Measurements from ENCODE around the gene SERINC5. TPM values are rescaled to one million over a fixed set of nuclear protein-coding genes. Genes with fewer than 3 reads are reported as not detected.

SERINC5 gene
- total RNA-seq, 1 experiment from 2014 or later: 52.3 TPM

DNA sequence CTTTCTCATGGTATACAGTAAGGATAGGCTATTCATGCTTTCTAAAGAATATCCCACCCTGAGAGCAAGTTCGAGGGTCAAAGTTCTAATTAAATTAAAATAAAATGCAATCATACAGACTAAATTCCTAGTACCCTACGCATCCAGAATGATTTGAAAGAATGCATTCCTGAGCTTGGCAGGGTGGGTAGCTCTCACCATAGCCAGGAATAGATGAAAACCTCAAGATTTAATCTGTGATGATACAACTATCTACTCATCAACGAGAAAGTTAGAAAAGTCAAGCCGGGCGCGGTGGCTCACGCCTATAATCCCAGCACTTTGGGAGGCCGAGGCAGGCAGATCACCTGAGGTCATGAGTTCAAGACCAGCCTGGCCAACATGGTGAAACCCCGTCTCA, 32.3 kb downstream of the SERINC5 start:
- H3K4me2 ChIP-seq (ENCODE audit: insufficient read depth, insufficient read length, low read length): no peak overlapping the region
- H3K4me1 Mint-ChIP-seq: peaks cover 24 to 28% of the 10 kb centered on the region in 2 experiments

More for the DNA sequence above, 32.3 kb downstream of the SERINC5 start:
- no peak overlapping the region for H3K9ac ChIP-seq (ENCODE audit: extremely low read depth, insufficient read length, low read length)
- no peak overlapping the region for H2BK20ac ChIP-seq (ENCODE audit: low read depth, low read length, poor library complexity, severe bottlenecking)
- no peak for DNase-seq
- H2BK12ac ChIP-seq (ENCODE audit: insufficient read length, low read depth, low read length): no peak overlapping the region
- WGBS (ENCODE audit: extremely low coverage, insufficient read length, low lambda C conversion rate): no CpG with 5 or more reads among the region's 9 CpGs
- no peak overlapping the region for H3K14ac ChIP-seq (ENCODE audit: insufficient read depth, low read length)
- no peak overlapping the region for H3K27ac Mint-ChIP-seq
- H3K23me2 ChIP-seq (ENCODE audit: insufficient read length, low read depth, low read length, poor library complexity, severe bottlenecking): no peaks in the 10 kb centered on the region
- no peaks in the 10 kb centered on the region for H3K9me3 ChIP-seq (ENCODE audit: control insufficient read depth, low read depth, low read length)
- H4K91ac ChIP-seq (ENCODE audit: insufficient read length, low read depth, low read length): no peak overlapping the region
- no peak overlapping the region for H3T11ph ChIP-seq (ENCODE audit: low read length)
- H2AFZ ChIP-seq (ENCODE audit: low read length): no peak overlapping the region
- H2BK5ac ChIP-seq (ENCODE audit: insufficient read length, low read length): no peak overlapping the region
- H3K27me3 ChIP-seq (ENCODE audit: insufficient read depth, low read length): no peaks in the 10 kb centered on the region
- H2BK120ac ChIP-seq (ENCODE audit: low read depth, low read length, poor library complexity, severe bottlenecking): no peak overlapping the region
- H3K27ac ChIP-seq (ENCODE audit: insufficient read length, low read depth, low read length): no peak overlapping the region
- no peak overlapping the region for H3K18ac ChIP-seq (ENCODE audit: insufficient read length, low read depth, low read length)
- no peak overlapping the region for H3K4me3 Mint-ChIP-seq
- H2AK5ac ChIP-seq (ENCODE audit: insufficient read length, low read length): no peak overlapping the region
- TF ChIP-seq, protein P1, sequence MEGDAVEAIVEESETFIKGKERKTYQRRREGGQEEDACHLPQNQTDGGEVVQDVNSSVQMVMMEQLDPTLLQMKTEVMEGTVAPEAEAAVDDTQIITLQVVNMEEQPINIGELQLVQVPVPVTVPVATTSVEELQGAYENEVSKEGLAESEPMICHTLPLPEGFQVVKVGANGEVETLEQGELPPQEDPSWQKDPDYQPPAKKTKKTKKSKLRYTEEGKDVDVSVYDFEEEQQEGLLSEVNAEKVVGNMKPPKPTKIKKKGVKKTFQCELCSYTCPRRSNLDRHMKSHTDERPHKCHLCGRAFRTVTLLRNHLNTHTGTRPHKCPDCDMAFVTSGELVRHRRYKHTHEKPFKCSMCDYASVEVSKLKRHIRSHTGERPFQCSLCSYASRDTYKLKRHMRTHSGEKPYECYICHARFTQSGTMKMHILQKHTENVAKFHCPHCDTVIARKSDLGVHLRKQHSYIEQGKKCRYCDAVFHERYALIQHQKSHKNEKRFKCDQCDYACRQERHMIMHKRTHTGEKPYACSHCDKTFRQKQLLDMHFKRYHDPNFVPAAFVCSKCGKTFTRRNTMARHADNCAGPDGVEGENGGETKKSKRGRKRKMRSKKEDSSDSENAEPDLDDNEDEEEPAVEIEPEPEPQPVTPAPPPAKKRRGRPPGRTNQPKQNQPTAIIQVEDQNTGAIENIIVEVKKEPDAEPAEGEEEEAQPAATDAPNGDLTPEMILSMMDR (conservative IDR thresholded peaks at IDR 0.05): no peak
- no peak overlapping the region for H4K8ac ChIP-seq (replicated peaks; ENCODE audit: insufficient read length, low read depth, low read length)
- no peak overlapping the region for H3K23ac ChIP-seq (ENCODE audit: insufficient read length, low read depth, low read length)
- peaks cover 0 to 9% (median 3%) of the 10 kb centered on the region in 3 experiments; a peak in 3 of 7 replicates for H3K36me3 Mint-ChIP-seq (ENCODE audit: insufficient read depth in 1 of 3, low read depth in 3 of 3)
- no peaks in the 10 kb centered on the region for H3K9me3 Mint-ChIP-seq
- H3K56ac ChIP-seq (ENCODE audit: insufficient read length, low read depth, low read length): no peak overlapping the region
- H3K27me3 Mint-ChIP-seq (ENCODE audit: low read depth): no peaks in the 10 kb centered on the region
- no peak overlapping the region for H2BK15ac ChIP-seq (ENCODE audit: low read depth, low read length)
- no peaks in the 10 kb centered on the region for H4K20me1 ChIP-seq (ENCODE audit: control insufficient read depth, insufficient read depth, insufficient read length)
- H3K79me1 ChIP-seq (ENCODE audit: insufficient read depth, low read depth, low read length, poor library complexity, severe bottlenecking): peaks cover 10% of the 10 kb centered on the region
- H3K4me1 ChIP-seq (ENCODE audit: insufficient read depth, low read length): peaks cover 6% of the 10 kb centered on the region
- H3K79me2 ChIP-seq (ENCODE audit: insufficient read depth, low read length): peaks cover 31% of the 10 kb centered on the region
- no peak overlapping the region for H4K5ac ChIP-seq (ENCODE audit: insufficient read length, low read depth, low read length)
- no peak overlapping the region for H3K4ac ChIP-seq (ENCODE audit: low read depth, low read length)

All from H9 (cell line).